ENCODE results near the gene EYA2.

DNA sequence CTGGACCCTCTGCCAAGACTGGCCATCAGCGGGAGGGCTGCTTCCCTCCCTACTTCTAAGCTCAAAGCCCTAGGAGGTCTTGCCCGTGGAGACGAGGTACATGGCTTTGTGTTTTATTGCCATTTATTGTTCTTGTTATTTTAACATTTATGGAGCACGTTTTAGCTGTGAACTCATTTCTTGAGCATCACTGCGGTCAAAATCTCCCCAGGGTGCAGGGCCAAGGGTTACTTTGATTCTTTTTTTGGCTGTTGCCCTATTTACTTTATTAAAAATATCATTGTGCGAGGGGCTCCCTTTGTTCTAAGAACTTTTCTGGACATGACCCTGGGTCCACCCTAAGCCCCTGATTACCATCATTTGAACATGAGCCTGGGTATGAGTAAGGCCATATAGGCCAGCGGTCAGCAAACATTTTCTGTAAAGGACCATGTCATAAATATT, 51.6 kb downstream of the EYA2 start:
- TF ChIP-seq, protein P1, sequence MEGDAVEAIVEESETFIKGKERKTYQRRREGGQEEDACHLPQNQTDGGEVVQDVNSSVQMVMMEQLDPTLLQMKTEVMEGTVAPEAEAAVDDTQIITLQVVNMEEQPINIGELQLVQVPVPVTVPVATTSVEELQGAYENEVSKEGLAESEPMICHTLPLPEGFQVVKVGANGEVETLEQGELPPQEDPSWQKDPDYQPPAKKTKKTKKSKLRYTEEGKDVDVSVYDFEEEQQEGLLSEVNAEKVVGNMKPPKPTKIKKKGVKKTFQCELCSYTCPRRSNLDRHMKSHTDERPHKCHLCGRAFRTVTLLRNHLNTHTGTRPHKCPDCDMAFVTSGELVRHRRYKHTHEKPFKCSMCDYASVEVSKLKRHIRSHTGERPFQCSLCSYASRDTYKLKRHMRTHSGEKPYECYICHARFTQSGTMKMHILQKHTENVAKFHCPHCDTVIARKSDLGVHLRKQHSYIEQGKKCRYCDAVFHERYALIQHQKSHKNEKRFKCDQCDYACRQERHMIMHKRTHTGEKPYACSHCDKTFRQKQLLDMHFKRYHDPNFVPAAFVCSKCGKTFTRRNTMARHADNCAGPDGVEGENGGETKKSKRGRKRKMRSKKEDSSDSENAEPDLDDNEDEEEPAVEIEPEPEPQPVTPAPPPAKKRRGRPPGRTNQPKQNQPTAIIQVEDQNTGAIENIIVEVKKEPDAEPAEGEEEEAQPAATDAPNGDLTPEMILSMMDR (conservative IDR thresholded peaks at IDR 0.05; ENCODE audit: low read depth, low read length): no peak
- TF ChIP-seq EZH2 (IDR thresholded peaks at IDR 0.05; ENCODE audit: borderline replicate concordance, low read depth, low read length, poor library complexity, severe bottlenecking): no peak

All from A673 (cell line).